HG02623 (cell line): ENCODE measurements around the gene TOP3A.

ENCODE experiments used
- ATAC-seq: cut with Tn5 transposase; IDR thresholded peaks from one replicate; pipeline ENCODE4 v1.9.1; 2021; ENCODE audit warnings: moderate library complexity; ENCODE audit not compliant: unreplicated experiment

TOP3A gene

DNA sequence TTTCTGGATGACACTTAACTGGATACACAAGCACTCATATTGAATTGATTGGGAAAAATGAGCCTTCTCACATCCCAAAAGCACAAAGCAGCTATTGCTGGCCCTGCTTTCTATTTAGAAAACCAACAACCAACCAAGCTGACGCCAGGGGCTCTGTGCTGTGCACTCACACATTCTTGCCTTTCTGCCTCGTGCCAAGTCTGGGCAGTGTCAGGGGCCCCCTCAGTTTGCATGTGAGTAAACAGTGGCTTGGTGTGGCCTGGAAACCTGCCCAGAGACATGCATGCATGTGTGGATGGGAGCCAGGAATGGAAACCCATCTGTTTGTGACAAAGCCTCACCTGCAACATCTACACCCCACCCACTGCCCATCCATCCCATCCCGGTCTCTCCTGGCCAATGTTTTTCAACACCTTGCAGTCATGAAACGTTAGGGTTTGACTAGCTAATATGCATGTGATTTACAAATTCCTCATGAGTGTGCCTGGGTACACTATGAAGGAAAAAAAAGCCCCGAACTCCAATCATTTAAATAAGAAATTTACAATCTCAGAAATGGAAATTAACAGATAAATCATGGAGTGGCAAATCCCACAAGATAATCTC lies 33.9 kb downstream of the TOP3A start:
- no peak for ATAC-seq

- ATAC-seq, result no peak
These were observed 34.5 kb downstream of the TOP3A start for GRCh38 chr17:18280249-18280648.

DNA sequence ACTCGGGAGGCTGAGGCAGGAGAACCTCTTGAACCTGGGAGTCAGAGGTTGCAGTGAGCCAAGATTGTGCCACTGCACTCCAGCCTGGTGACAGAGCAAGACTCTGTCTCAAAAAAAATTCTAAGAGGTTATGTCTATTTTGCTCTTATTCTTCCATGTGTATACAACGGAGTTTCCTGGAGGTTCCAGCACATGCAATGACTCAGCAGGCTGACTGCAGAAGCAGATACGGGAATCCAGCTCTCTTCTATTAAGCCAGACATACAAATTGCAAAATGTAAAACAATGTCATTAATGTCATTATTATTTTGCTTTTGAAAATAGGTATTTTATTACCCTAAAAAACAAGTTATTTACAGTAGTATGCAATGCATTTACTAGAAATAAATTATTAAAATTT lies 35.9 kb downstream of the TOP3A start:
- ATAC-seq, result no peak

GRCh38 chr17:18277076-18277475 lies 37.7 kb downstream of the TOP3A start:
- no peak for ATAC-seq

DNA sequence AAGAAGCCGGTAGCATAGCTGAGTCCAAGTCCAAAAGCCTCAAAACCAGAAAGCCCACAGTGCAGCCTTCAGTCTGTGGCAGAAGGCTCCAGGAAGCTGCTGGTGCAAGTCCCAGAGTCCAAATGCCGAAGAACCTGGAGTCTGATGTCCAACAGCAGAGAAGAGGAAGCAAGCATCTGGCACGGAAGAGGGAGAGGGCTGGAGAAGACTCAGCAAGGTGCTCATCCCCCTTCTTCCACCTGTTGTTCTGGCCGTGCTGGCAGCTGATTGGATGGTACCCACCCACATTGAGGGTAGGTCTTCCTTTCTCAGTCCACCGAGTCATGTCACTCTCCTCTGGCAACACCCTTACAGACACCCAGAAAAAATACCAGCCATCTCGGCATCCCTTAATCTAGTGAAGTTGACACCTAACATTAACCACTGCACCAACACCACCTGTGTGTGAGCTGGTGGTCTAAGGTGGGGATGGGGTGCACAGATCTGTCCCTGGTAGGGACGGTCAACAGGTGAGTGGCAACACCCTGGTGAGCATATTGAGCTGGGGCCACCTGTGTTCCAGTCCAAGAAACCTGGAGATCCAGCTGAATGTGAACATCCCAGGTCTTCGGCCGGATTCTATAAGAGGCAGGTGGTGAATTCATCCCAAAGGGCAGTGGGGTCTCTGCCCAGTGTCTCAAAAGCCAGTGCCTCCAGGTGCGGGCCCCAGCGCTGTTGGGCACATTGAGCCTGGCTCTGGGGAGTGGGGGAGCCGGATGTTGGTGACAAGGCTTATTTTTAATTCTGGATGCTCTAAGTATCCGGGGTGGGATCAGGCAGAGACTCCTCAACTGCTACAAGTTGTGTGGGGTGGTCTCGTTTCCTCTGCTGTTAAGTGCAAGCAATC lies 44.5 kb downstream of the TOP3A start:
- no peak for ATAC-seq

DNA sequence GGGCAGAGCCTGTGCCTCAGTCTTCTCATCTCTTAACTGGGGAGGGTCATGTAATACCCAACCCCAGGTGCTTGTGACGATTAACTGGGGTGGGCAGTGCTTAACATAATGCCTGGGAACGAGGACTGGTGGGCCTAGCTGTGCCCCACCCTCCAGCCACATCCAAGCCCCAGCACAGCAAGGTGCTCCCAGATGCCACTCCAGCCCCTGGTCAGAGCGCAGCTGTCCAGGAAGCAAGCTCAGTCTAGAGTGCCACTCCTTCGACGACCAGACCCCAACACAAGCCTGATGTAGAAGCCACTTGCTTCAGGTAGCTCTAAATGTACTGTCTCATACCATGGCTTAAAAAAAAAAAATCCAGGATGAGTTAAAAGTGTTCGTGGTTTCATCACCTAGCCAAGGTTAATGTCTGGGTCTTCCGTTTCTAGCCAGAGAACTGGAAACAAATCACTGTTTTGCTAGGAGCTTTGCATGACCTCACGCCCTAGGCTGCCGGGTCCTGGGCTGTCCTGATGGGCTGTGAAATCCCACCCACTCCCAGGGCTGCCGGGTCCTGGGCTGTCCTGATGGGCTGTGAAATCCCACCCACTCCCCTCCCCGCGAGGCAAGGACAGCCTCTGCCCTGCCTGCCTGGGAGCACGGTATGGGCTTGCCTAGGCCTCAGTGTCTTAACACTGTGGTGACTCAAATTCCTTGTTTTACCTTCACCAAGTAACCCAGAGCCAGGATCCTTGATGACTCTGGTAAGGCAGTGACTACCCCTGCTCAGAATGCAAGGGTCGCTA lies 46.7 kb downstream of the TOP3A start:
- no peak for ATAC-seq

GRCh38 chr17:18267366-18267765 lies 47.4 kb downstream of the TOP3A start:
- ATAC-seq, result no peak

DNA sequence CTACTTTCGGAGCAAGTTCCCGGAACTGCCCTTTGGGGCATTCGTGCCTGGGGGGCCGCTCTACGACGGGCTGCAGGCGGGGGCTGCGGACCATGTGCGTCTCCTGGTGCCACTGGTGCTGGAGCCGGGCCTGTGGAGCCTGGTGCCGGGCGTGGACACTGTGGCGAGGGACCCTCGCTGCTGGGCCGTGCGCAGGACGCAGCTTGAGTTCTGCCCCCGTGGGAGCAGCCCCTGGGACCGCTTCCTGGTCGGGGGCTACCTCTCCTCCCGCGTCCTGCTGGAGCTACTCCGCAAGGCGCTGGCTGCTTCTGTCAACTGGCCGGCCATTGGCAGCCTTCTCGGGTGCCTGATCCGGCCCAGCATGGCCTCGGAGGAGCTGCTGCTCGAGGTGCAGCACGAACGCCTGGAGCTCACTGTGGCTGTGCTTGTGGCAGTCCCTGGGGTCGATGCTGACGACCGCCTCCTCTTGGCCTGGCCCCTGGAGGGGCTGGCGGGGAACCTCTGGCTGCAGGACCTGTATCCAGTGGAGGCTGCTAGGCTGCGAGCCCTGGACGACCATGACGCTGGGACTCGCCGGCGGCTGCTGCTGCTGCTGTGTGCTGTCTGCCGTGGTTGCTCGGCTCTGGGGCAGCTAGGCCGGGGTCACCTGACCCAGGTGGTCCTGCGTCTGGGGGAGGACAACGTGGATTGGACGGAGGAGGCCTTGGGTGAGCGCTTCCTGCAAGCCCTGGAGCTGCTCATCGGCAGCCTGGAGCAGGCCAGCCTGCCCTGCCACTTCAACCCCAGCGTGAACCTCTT lies 50.7 kb downstream of the TOP3A start:
- no peak for ATAC-seq

- ATAC-seq, result no peak
These were observed 52.2 kb downstream of the TOP3A start for GRCh38 chr17:18262641-18263040.

DNA sequence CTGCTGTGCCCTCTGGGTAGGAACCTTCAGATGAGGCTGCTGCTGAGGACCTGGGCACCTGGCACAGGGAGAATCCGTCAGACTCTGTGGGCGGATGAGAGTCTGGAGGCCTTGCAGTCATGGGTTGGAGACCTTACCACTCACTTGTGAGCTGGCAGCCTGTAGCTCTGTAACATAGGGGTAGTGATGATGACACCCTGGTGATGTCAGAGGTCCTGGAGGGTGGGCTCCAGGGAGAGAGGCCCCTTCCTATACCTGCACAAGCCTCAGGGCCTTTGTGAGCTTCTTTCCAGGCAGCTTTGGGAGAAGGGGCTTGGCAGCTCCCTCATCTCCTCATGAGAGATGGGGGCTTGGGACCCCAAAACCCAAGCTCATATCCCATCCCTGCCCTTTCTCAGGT lies 52.7 kb downstream of the TOP3A start:
- no peak for ATAC-seq

GRCh38 chr17:18261659-18262058 lies 53.1 kb downstream of the TOP3A start:
- ATAC-seq, result no peak

DNA sequence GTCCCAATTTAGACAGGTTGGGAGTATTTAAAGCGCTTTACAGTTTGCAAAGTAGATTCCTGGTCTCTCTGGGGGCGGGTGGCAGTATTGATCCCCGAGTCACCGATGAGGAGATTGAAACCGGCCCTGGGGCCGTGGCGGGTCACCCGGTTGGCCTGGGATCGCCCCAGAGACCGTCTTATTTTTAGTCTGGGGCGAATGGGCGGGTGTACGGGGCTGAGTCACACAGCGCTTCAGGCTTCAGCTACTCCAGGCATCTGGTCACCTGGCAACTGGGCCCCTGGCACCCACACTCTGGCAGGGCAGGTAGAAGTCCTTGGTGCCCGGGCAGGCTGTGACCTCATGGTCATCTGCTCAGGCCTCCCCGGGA lies 53.7 kb downstream of the TOP3A start:
- peak; percentile 6 for ATAC-seq

DNA sequence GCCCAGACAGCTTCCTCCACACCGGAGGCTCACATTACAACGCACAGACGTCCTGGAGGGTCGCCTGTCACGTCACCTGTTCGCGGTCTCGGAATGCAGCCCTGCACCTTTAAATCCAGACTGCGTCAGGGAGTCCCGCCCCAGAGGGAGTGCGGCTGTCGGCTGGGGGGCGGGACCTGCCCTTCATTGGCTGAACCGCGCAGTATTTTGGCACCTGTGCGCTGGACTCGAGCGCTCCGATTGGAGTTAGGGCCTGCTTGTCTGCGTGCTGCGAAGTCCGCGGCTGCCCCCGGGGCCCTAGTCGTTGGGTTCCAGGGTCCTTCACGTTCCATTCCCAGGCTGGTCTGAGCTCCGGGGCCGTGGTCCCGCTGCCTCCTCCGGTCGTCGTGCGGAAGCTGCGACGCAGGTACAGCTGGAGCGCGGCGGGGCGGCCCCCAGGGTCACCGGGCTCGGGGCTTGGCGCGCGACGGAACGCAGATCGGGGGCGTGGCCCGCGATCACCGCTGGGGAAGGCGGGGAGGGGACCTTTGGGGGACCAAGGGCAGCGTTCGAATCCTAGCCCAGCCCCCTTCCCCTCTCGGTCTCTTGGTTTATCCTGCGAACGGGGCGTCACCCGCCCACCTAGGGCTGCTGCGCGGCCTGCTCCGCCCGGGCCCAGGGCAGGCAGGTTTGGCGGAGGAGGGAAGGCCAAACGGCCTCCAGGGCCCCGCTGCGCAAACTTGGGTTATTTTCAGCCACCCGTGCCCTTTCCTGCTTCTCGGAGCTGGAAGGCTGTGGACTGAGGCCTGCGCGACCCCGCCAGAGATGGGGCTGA lies 54.3 kb downstream of the TOP3A start, which contains the start of gene MIEF2:
Gene MIEF2 (plus strand): TSS at position 331 of the 814 bp plus-strand sequence. CDS start 2,059 bp downstream, outside the sequence.
- peak; percentile 76 for ATAC-seq

- peak; percentile 3 for ATAC-seq
These were observed 55.0 kb downstream of the TOP3A start for GRCh38 chr17:18259621-18260331.

GRCh38 chr17:18258356-18259038 lies 56.3 kb downstream of the TOP3A start, which contains the start of gene FLII:
Gene FLII, minus strand, starts transcription at chr17:18258738. Its CDS starts 48 bp downstream, at chr17:18258690.
- no peak for ATAC-seq

DNA sequence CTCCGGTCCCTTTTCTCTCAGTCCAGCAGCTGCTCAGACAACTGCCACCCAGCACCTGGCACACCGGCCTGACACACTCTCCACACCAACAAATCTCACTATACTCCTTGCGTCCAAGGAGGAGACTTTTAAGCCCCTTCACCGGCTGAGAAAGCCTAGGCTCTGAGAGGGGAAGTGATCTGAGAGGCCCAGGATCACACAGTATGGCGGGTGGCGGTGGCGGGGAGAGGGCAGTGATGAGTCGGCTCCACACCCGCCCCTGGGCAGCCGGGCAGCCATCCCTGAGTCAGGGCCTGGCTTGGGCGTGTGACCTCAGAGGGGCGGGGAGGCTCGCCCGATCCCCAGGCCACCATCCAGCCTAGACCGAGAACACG lies 56.8 kb downstream of the TOP3A start:
- no peak for ATAC-seq

GRCh38 chr17:18257268-18257981 lies 57.4 kb downstream of the TOP3A start:
- no peak for ATAC-seq

DNA sequence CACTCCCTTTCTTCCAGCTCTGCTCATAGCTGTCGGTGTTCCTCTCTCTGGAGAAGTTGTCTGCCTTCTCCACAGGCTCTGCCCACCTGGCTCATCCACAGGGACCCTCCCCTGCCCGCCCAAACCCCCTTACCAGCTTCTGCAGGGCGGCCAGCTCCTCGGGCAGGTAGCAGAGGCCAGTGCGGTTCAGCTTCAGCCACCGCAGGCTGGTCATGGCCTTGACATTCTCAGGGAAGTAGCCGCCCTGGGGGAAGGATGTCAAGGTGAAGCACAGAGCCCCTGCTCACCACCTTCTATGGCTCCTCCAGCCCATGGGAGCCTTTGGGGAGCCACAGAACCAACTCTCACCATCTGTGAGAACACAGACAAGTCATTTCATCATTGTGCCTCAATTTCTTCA lies 58.0 kb downstream of the TOP3A start:
- ATAC-seq, result no peak
